Activated naive CD8-positive, alpha-beta T cell (primary cell): ENCODE measurements around the gene IZUMO2.

Experiments used
- H3K27ac Mint-ChIP-seq: one replicate; pipeline ENCODE4 v1.8.0; 2021; ENCODE audit warnings: mixed read lengths
- H3K27me3 Mint-ChIP-seq: one replicate; pipeline ENCODE4 v1.8.0; 2021; ENCODE audit warnings: mixed read lengths
- H3K36me3 Mint-ChIP-seq: one replicate; pipeline ENCODE4 v1.8.0; 2021; ENCODE audit warnings: mixed read lengths
- H3K4me1 Mint-ChIP-seq: one replicate; pipeline ENCODE4 v1.8.0; 2021; ENCODE audit warnings: low read depth, mixed read lengths
- H3K4me3 Mint-ChIP-seq: one replicate; pipeline ENCODE4 v1.8.0; 2021; ENCODE audit warnings: mild to moderate bottlenecking, mixed read lengths
- H3K9me3 Mint-ChIP-seq: one replicate; pipeline ENCODE4 v1.8.0; 2021; ENCODE audit warnings: low read depth, mixed read lengths

The IZUMO2 gene

DNA sequence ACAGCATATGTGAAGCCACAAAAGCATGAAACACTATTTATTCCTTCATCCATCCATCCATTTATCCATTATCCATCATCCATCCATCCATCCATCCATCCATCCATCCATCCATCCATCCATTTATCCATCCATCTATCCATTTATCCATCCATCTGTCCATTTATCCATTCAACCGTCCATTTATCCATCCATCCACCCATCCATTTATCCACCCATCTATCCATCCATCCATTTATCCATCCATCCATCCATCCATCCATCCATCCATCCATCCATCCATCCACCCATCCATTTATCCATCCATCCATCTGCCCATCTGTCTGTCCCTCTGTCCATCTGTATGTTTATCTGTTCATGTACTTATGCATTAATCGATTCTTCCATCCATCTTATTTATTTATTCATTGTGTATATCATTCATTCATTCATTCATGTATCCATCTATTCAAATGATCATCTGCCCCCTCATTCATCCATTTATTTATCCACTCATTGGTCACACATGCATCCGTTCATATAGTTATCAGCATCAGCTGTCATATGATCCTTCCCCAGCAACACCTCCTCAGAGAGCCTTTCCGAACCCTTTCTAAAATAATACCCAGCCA, 33.3 kb upstream of the IZUMO2 start:
- H3K9me3 Mint-ChIP-seq: no peaks in the 10 kb centered on the region
- peaks cover 35% of the 10 kb centered on the region for H3K27me3 Mint-ChIP-seq
- no peaks in the 10 kb centered on the region for H3K4me1 Mint-ChIP-seq
- no peak overlapping the region for H3K27ac Mint-ChIP-seq
- no peak overlapping the region for H3K4me3 Mint-ChIP-seq
- H3K36me3 Mint-ChIP-seq: no peaks in the 10 kb centered on the region

DNA sequence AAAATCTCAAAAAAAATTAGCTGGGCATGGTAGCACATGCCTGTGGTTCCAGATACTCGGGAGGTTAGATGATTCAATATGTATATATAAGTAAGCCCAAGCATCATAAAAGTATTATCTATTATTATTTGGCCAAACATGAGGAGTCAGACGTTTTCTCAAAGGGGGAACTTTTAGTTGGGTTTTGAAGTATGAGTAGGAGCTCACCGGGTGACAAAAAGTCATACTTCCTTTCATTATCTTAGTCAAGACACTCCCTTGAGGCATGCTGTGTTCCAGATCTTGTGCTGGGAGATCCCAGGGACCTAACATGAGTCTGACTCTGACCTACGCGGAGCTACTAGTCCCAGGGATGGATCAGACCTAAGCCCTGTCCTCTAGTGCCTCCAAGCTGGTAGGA, 32.1 kb upstream of the IZUMO2 start:
- H3K27me3 Mint-ChIP-seq: peaks cover 32% of the 10 kb centered on the region

DNA sequence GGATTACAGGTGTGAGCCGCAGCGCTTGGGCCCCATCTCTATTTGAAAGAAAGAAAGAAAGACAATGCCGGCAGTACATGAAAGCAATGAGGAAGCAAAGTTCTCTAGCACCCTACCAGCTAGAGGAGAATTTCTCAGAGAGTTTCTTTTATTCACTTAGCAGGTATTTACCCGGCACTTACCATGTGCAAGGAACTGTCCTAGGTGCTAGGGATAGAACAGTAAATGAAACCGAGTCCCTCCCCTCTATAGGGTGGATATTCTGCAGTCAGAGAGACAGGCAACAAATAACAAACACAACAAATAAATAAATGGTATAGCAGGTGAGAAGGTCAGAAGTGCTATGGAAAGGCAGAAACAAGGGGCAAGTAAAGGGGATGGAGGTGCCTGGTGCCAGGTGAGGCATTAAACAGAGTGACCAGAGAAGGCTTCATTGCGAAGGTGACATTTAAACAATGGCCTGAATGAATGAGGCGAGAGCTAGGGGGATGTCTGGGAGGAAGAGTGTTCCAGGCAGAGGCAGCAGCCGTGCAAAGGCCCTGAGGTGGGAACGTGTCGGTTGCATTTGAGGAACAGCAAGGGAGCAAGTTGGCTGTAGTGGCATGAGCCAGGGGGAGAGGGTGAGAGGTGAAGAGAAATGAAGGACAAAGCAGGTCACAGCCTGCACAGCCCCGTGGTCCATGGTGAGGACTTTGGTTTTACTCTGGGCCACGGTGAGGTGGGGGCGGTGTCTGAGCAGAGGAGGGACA, 29.6 kb upstream of the IZUMO2 start:
- no peaks in the 10 kb centered on the region for H3K9me3 Mint-ChIP-seq
- H3K4me1 Mint-ChIP-seq: no peaks in the 10 kb centered on the region
- no peaks in the 10 kb centered on the region for H3K36me3 Mint-ChIP-seq
- H3K4me3 Mint-ChIP-seq: no peak overlapping the region
- H3K27ac Mint-ChIP-seq: no peak overlapping the region
- peaks cover 25% of the 10 kb centered on the region for H3K27me3 Mint-ChIP-seq

More for the DNA sequence above, 32.1 kb upstream of the IZUMO2 start:
- H3K4me1 Mint-ChIP-seq: no peaks in the 10 kb centered on the region
- no peaks in the 10 kb centered on the region for H3K36me3 Mint-ChIP-seq
- H3K9me3 Mint-ChIP-seq: no peaks in the 10 kb centered on the region
- no peak overlapping the region for H3K27ac Mint-ChIP-seq
- no peak overlapping the region for H3K4me3 Mint-ChIP-seq

DNA sequence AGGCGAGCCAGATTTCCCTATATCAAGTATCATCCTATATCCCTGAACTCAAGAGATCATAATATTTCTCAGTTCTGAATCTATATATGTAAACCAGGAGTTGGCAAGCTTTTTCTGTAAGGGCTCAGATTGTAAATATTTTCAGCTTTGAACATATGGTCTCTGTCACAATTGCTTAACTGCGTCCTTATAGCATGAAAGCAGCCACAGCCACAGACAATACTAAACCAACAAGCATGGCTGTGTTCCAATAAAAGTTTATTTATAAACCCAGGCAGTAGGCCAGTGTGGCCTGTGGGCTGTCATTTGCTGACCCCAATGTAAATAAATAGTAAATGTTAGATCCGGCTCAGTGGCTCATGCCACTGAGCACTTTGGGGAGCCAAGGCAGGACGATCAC, 28.1 kb upstream of the IZUMO2 start:
- Mint-ChIP-seq H3K9me3 (no peaks in the 10 kb centered on the region), H3K4me3 (no peak overlapping the region), H3K27me3 (peaks cover 20% of the 10 kb centered on the region), H3K36me3 (no peaks in the 10 kb centered on the region), H3K4me1 (no peaks in the 10 kb centered on the region), H3K27ac (no peak overlapping the region)

DNA sequence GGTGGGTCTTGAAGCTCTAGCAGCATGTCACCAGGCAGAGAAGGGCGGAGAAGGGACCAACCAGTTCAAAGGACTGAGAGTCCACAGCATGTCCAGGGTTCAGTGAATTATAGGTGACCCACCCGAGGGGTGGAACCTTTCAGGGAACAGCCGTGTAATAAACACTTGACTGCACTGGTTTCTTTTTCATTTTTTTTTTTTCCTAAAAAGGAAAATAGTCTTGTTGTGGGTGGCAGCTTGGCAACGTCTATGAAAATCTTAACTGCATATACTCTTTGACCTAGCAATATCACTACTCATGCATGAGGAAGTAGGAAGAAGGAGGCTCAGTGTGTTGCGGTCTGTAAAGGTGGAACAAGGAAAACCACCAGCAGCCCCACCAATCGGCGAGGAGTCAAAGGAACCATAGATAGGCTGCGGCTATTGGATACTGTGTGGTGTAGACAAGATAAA, 27.4 kb upstream of the IZUMO2 start:
- H3K27me3 Mint-ChIP-seq: peaks cover 15% of the 10 kb centered on the region
- H3K4me1 Mint-ChIP-seq: no peaks in the 10 kb centered on the region
- no peak overlapping the region for H3K27ac Mint-ChIP-seq
- no peak overlapping the region for H3K4me3 Mint-ChIP-seq
- no peaks in the 10 kb centered on the region for H3K36me3 Mint-ChIP-seq
- no peaks in the 10 kb centered on the region for H3K9me3 Mint-ChIP-seq

DNA sequence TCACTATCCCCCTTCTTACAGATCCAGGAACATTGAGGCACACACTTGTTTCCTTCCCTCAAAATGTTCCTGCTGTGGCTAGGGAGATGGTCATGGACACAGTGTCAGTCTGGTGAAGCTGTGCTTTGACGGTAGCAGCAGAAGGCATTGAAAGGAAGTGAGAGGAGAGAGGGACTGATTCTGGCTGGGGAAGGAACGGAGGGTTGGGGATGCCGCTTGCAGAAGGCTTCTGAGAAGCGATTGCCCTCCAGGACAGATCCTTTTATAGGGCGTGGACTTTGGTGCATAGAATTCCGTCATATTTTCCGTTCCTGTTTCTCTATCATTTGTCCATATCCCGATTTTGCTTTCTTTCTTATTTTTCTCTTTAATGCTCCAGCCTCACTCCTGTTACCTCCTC, 26.2 kb upstream of the IZUMO2 start:
- Mint-ChIP-seq H3K27me3 (peaks cover 15% of the 10 kb centered on the region), H3K27ac (no peak overlapping the region), H3K9me3 (no peaks in the 10 kb centered on the region), H3K36me3 (no peaks in the 10 kb centered on the region), H3K4me1 (no peaks in the 10 kb centered on the region), H3K4me3 (no peak overlapping the region)

DNA sequence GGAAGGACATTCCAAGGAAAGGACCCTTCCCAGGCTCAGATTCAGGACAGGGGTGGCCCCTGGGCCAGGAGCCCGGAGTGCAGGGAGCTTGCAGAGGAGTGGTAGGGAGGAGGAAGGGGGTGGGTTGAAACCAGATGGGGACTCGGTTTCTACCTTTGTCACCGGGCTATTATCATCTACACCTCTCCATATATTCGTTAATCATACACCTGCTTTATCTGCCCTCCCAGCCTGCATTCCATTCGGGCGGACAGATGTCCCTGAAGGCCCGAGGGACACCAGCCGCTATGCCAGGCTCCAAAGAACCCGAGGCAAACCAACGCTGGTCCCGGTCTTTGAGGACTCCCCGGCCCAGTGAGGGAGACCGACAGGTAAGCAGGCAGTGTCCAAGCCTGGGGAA, 24.9 kb upstream of the IZUMO2 start:
- Mint-ChIP-seq H3K27ac (no peak overlapping the region), H3K4me1 (no peaks in the 10 kb centered on the region)

DNA sequence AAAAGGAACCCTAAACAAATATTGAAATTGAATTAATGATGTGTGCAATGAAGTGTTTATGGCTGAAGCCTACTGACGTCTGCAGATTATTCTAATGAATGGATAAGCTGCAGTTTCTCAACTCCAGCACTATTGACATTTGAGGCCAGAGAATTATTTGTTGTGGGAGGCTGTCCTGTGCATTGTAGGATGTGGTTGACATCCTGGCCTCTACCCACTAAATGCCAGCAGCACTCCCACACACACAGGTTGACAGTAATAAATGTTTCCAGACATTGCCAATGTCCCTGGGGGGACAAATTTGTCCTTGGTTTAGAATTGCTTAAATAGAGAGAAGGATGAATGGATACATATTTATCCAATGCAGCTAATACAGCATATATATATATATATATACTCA, 21.1 kb upstream of the IZUMO2 start:
- no peak overlapping the region for H3K4me3 Mint-ChIP-seq
- peaks cover 10% of the 10 kb centered on the region for H3K27me3 Mint-ChIP-seq
- H3K27ac Mint-ChIP-seq: no peak overlapping the region
- no peaks in the 10 kb centered on the region for H3K36me3 Mint-ChIP-seq
- no peaks in the 10 kb centered on the region for H3K4me1 Mint-ChIP-seq
- no peaks in the 10 kb centered on the region for H3K9me3 Mint-ChIP-seq

More for the DNA sequence above, 24.9 kb upstream of the IZUMO2 start:
- Mint-ChIP-seq H3K36me3 (no peaks in the 10 kb centered on the region), H3K4me3 (no peak overlapping the region), H3K27me3 (peaks cover 10% of the 10 kb centered on the region), H3K9me3 (no peaks in the 10 kb centered on the region)

DNA sequence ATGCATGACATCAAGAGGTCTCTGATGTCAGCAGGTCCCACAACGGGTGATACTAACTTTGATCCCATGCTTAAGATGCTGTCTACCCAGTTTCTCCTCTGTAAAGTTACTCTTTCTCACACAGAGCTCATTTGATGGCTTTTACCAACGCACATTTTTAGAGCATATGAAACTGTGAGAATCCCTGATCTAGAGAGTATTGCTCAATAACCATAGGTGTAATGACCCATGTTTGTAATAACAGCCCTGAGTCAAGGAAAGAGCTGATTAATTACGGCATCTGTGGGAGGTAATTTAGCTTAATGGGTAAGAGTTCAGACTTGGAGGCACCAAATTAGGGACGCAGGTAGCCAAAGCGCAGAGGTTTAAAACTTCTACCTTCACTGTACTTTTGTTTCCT, 18.0 kb upstream of the IZUMO2 start:
- Mint-ChIP-seq H3K27ac (no peak overlapping the region), H3K4me1 (no peaks in the 10 kb centered on the region), H3K27me3 (peaks cover 10% of the 10 kb centered on the region), H3K4me3 (no peak overlapping the region), H3K9me3 (no peaks in the 10 kb centered on the region), H3K36me3 (no peaks in the 10 kb centered on the region)

DNA sequence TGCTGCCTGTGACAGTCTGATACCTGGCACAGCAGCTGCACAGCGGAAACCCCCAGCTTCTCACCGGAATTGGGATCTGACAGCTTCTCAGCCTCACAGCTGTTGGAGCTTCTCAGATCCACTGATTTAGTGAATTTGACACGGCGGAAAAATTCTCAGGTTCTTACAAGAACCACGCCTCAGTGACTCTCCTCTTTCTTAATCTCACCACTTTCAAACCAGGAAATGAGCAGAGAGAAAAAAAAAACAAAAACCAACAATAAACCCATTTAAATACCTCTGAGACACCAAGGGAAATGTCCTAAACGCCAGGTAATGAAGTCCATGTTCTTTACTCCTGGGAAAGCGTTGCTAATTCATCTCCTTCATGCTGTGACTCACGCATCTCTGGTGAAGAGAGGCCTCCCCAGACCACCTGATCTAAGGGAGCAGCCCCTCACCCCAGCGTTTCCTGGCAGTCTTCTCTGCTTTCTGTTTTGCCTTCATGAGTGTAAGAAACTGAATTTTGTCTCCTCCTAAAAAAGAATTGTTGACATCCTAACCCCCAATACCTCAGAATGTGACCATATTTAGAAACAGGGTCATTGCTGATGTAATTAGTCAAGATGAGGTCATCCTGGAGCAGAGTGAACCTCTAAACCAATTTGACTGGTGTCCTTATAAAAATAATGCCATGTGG, 15.9 kb upstream of the IZUMO2 start:
- Mint-ChIP-seq H3K4me3 (no peak overlapping the region), H3K27me3 (peaks cover 16% of the 10 kb centered on the region), H3K9me3 (no peaks in the 10 kb centered on the region), H3K4me1 (no peaks in the 10 kb centered on the region), H3K36me3 (no peaks in the 10 kb centered on the region), H3K27ac (no peak overlapping the region)

DNA sequence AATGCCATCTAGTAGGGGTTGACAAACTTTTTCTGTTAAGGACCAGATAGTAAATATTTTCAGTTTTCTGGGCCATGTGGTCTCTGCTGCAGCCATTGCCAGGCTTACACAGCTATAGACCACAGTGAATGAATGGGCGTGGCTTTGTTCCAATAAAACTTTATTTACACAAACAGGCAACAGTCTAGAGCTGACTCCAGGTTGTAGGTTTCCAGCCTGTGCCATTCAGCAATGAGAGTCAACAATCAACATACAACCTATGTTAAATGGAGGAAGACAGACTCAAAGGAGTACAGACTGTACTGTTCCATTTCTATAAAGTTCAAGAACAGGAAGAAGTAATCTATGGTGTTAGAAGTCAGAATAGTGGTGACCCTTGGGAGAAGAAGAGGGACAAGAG, 15.2 kb upstream of the IZUMO2 start:
- H3K9me3 Mint-ChIP-seq: no peaks in the 10 kb centered on the region
- peaks cover 16% of the 10 kb centered on the region for H3K27me3 Mint-ChIP-seq
- no peaks in the 10 kb centered on the region for H3K4me1 Mint-ChIP-seq
- no peak overlapping the region for H3K27ac Mint-ChIP-seq
- no peaks in the 10 kb centered on the region for H3K36me3 Mint-ChIP-seq
- no peak overlapping the region for H3K4me3 Mint-ChIP-seq

DNA sequence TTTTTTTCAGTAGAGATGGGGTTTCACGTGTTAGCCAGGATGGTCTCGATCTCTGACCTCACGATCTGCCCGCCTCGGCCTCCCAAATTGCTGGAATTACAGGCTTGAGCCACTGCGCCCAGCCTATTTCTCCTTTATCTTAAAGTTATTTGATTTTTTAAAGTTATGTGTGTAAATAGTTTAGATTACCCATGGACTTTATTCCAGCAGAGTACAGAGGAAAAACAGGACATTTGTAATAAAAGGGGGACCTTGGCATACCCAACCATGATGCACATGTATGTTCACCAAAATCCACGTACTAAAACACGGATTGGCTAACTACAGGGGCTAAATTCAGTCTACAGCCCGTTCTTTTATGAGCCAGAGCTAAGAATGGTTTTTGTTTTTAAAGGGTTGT, 13.7 kb upstream of the IZUMO2 start:
- peaks cover 13% of the 10 kb centered on the region for H3K27me3 Mint-ChIP-seq
- no peak overlapping the region for H3K27ac Mint-ChIP-seq
- H3K9me3 Mint-ChIP-seq: no peaks in the 10 kb centered on the region
- H3K4me3 Mint-ChIP-seq: no peak overlapping the region
- no peaks in the 10 kb centered on the region for H3K36me3 Mint-ChIP-seq
- no peaks in the 10 kb centered on the region for H3K4me1 Mint-ChIP-seq

DNA sequence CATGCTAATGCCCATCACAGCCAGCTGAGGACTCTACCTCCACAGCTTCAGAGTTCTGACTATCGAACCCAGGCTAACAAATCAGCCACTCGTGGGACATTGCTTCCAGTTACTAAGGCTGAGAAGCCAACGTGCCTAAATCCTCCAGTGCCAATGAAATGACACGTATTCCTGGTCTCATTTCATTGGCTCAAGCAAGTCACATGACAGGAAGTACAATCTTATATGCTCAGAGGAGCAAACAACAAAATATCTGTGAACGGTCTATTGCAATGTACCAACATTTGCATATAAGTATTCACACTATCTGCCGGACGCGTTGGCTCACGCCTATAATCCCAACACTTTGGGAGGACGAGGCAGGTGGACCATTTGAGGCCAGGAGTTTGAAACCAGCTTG, 12.8 kb upstream of the IZUMO2 start:
- Mint-ChIP-seq H3K4me3 (no peak overlapping the region), H3K36me3 (no peaks in the 10 kb centered on the region), H3K4me1 (no peaks in the 10 kb centered on the region), H3K27me3 (peaks cover 10% of the 10 kb centered on the region), H3K27ac (no peak overlapping the region), H3K9me3 (no peaks in the 10 kb centered on the region)

DNA sequence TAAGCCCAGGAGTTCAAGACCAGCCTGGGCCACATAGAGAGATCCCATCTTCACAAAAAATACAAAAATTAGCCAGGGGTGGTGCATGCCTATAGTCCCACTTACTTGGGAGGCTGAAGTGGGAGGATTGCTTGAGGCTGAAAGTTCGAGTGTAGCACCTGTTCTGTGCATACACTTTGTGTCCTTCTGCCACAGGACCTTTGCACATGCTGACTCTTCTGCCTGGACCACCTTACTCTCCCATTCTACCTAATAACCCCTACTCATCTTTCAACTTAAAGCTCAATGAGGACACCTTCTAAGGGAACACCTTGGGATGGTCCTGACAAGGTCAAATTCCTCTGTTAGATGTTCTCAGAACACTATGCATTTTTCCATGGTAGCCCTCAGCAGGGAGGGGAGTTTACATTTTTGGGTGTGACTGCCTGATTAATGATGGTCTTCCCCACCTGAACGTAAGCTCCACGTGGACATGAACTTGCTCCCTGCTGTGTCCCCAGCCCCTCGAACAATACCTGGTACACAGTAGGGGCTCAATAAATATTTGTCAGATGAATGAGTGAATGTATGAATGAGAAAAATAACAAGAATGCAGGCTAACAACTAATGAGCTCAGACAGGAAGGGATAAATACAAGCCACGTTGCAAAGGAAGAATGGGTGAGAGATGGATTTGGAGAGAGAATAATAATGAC, 11.2 kb upstream of the IZUMO2 start:
- no peaks in the 10 kb centered on the region for H3K36me3 Mint-ChIP-seq
- no peaks in the 10 kb centered on the region for H3K4me1 Mint-ChIP-seq
- no peak overlapping the region for H3K27ac Mint-ChIP-seq
- peaks cover 8% of the 10 kb centered on the region for H3K27me3 Mint-ChIP-seq
- H3K9me3 Mint-ChIP-seq: no peaks in the 10 kb centered on the region
- H3K4me3 Mint-ChIP-seq: no peak overlapping the region

DNA sequence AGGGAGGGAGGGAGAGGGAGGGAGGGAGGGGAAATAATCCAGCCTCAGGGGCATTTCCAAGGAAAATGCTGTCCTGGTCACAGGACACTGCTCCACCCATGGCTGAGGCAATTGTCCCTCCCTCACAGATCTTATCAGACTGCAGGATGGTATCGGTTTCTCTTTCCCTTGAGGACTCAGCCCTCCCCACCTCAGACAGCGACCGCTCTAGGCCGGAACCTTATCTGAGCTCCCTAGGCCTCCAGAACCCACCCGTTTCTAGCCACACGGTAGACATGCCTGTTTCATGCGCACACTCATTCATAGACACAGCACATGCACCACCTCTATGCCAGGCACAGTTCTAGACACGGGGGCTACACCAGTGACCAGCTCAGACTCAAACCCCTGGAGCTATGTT, 10.0 kb upstream of the IZUMO2 start:
- Mint-ChIP-seq H3K9me3 (no peaks in the 10 kb centered on the region), H3K4me1 (no peaks in the 10 kb centered on the region), H3K27me3 (peaks cover 8% of the 10 kb centered on the region), H3K4me3 (no peak overlapping the region), H3K27ac (no peak overlapping the region), H3K36me3 (no peaks in the 10 kb centered on the region)
